K562 (cell line): Measurements from ENCODE around the gene DNMBP. TPM values are rescaled to one million over a fixed set of nuclear protein-coding genes. Genes with fewer than 3 reads are reported as not detected.

ENCODE experiments used
- ATAC-seq: fragments of 200-7000 bp; cut with Tn5 transposase; 3 replicates; pipeline ENCODE4 v1.9.1; 2020; ENCODE audit warnings: moderate library complexity
- BruUV-seq: library from RNA; stranded (reverse); fragments of 400-500 nt; replicated peaks from 2 replicates; lab custom pipeline; 2021; lab: Mats Ljungman, UMichigan
- CTCF ChIA-PET: fragments of 300-600 bp; formaldehyde crosslinking; extraction: SDS; loops from one replicate; lab custom pipeline; 2021; ENCODE audit warnings: low intra/inter-chr PET ratio; lab: Yijun Ruan, JAX
- POLR2A ChIA-PET: fragments of 300-600, 350-650 bp; sonication (Branson Sonifier 250); formaldehyde crosslinking; extraction: SDS; loops from one replicate; lab custom pipeline; 2021; ENCODE audit warnings: antibody characterized with exemption, inconsistent platforms; lab: Yijun Ruan, JAX
- DNase-seq, 4 experiments: peaks; one replicate each; pipeline versions ENCODE4 v3.0.0 to v3.0.0-alpha.2; 2011 to 2018; ENCODE audit warnings: low spot score in 3 of 4, mixed read lengths in 3 of 4; ENCODE audit errors: extremely low read depth in 1 of 4
- FAIRE-seq: peaks from 2 replicates; lab custom pipeline; 2011; peaks lifted over from hg19 to GRCh38; lab: Jason Lieb, UNC
- H2AFZ ChIP-seq: 2 replicates; pipeline ENCODE4 v1.6.0; 2011; ENCODE audit warnings: low read depth, low read length, control low read depth, inconsistent platforms
- H3K27ac ChIP-seq: fragments of 200-600 bp; 3 replicates; pipeline ENCODE4 v1.8.0; 2011; ENCODE audit warnings: low read depth, mild to moderate bottlenecking, control low read depth, inconsistent platforms, low read length, moderate library complexity, mixed read lengths; ENCODE audit errors: extremely low read depth
- H3K27me3 ChIP-seq, 2 experiments: fragments of 300-600 bp in 1 of 2; 2 replicates in 1 of 2; 3 replicates in 1 of 2; pipeline versions ENCODE4 v1.6.0 to v1.8.0; 2011; ENCODE audit warnings: inconsistent platforms in 2 of 2, low read length in 2 of 2, mild to moderate bottlenecking in 1 of 2, mixed read lengths in 1 of 2, moderate library complexity in 1 of 2; ENCODE audit not compliant: control insufficient read depth in 2 of 2, insufficient read depth in 2 of 2
- H3K36me3 ChIP-seq: fragments of 300-600 bp; 3 replicates; pipeline ENCODE4 v1.8.0; 2011; ENCODE audit warnings: mild to moderate bottlenecking, low read length, inconsistent platforms; ENCODE audit not compliant: control insufficient read depth, insufficient read depth
- H3K4me1 ChIP-seq, 2 experiments: fragments of 200-600 bp in 1 of 2; replicated peaks in 1 of 2; 2 replicates in 1 of 2; 3 replicates in 1 of 2; pipeline versions ENCODE4 v1.5.1 to v1.8.0; 2011; ENCODE audit warnings: inconsistent platforms in 2 of 2, low read length in 2 of 2, mild to moderate bottlenecking in 1 of 2, mixed read lengths in 1 of 2, moderate library complexity in 1 of 2; ENCODE audit not compliant: control insufficient read depth in 2 of 2, insufficient read depth in 2 of 2
- H3K4me2 ChIP-seq: 2 replicates; pipeline ENCODE4 v1.6.1; 2011; ENCODE audit warnings: low read length, control low read depth, inconsistent platforms, mixed read lengths; ENCODE audit not compliant: insufficient read depth
- H3K4me3 ChIP-seq: fragments of 200-600 bp; sonication (generic), shearing (Covaris generic); 2 replicates; pipeline ENCODE4 v1.5.1; 2016; ENCODE audit warnings: control low read depth, inconsistent platforms
- H3K79me2 ChIP-seq: fragments of 200-600 bp; 3 replicates; pipeline ENCODE4 v1.8.0; 2011; ENCODE audit warnings: low read length, inconsistent platforms; ENCODE audit not compliant: control insufficient read depth, insufficient read depth
- H3K9ac ChIP-seq, 2 experiments: 2 replicates each; pipeline versions ENCODE4 v1.6.0 to v1.6.1; 2011; ENCODE audit warnings: low read depth in 2 of 2, low read length in 2 of 2, control low read depth in 1 of 2, inconsistent platforms in 1 of 2, mild to moderate bottlenecking in 1 of 2, mixed read lengths in 1 of 2; ENCODE audit not compliant: insufficient read depth in 1 of 2
- H3K9me1 ChIP-seq: one replicate; pipeline ENCODE4 v1.6.0; 2011; ENCODE audit warnings: inconsistent platforms, mild to moderate bottlenecking, low read length, moderate library complexity; ENCODE audit not compliant: control insufficient read depth, insufficient read depth
- H3K9me3 ChIP-seq: replicated peaks from 2 replicates; pipeline ENCODE4 v1.5.1; 2011; ENCODE audit warnings: low read depth, low read length, inconsistent platforms; ENCODE audit not compliant: control insufficient read depth, insufficient read depth
- H4K20me1 ChIP-seq: replicated peaks from 2 replicates; pipeline ENCODE4 v1.6.1; 2011; ENCODE audit warnings: low read length, inconsistent platforms, mixed read lengths; ENCODE audit not compliant: control insufficient read depth, insufficient read depth
- BRD4 ChIP-seq: fragments of 200-600 bp; sonication (generic); IDR thresholded peaks from 2 replicates; pipeline ENCODE4 v1.6.1; 2017; ENCODE audit warnings: inconsistent platforms
- CREB3 ChIP-seq: fragments of 450-650 bp; conservative IDR thresholded peaks from 2 replicates; pipeline ENCODE4 v1.6.1; 2016; ENCODE audit warnings: missing genetic modification characterization, low read depth, mild to moderate bottlenecking, missing compliant biosample characterization, moderate library complexity
- ERF ChIP-seq: fragments of 450-650 bp; formaldehyde crosslinking; IDR thresholded peaks from 2 replicates; pipeline ENCODE4 v1.4.0; 2020; ENCODE audit warnings: mild to moderate bottlenecking, mixed read lengths
- EWSR1 ChIP-seq: fragments of 450-650 bp; IDR thresholded peaks from 2 replicates; pipeline ENCODE4 v1.6.1; 2018; ENCODE audit warnings: borderline replicate concordance, mild to moderate bottlenecking, low read depth, moderate library complexity; ENCODE audit not compliant: partially characterized antibody
- GABPA ChIP-seq: fragments of 200-800 bp; sonication (Bioruptor generic); conservative IDR thresholded peaks from 2 replicates; pipeline ENCODE4 v1.6.1; 2016; ENCODE audit warnings: low read depth, missing genetic modification characterization, missing compliant biosample characterization
- SNAPC5 ChIP-seq: fragments of 250-450 bp; sonication (Bioruptor Pico); IDR thresholded peaks from 2 replicates; pipeline ENCODE4 v1.8.0; 2021; ENCODE audit warnings: moderate library complexity, mild to moderate bottlenecking, inconsistent platforms
- TOE1 ChIP-seq, 2 experiments: fragments of 450-650 bp in 1 of 2; sonication (generic) in 1 of 2; formaldehyde crosslinking in 1 of 2; IDR thresholded peaks; 2 replicates each; pipeline versions ENCODE4 v1.7.1 to v1.8.0; 2016 to 2022; ENCODE audit warnings: borderline replicate concordance in 2 of 2, mild to moderate bottlenecking in 2 of 2, antibody characterized with exemption in 1 of 2, inconsistent platforms in 1 of 2, low read depth in 1 of 2, missing genetic modification reagents in 1 of 2, moderate library complexity in 1 of 2
- WGBS: fragments of 100-300 bp; shearing (Covaris generic); methylation state at CpG from one replicate; pipeline ENCODE4 v1.1.6; 2016; ENCODE audit warnings: low coverage, mixed read lengths; ENCODE audit not compliant: insufficient coverage; ENCODE audit errors: missing lambda C conversion rate; 5-methylcytosine and 5-hydroxymethylcytosine counted together
- in situ Hi-C: fragments of 300-500 bp; cut with MboI; formaldehyde crosslinking; loops from 4 replicates; pipeline ENCODE4 v1.15.0; 2018; ENCODE audit warnings: inconsistent platforms, mixed read lengths
- intact Hi-C: fragments of 100-400 bp; cut with micrococcal nuclease; formaldehyde crosslinking; loops from 2 replicates; pipeline ENCODE4 v1.14.2; 2022
- polyA plus RNA-seq, 8 experiments: library from polyadenylated mRNA; depleted of rRNA in 4 of 8; stranded (reverse) in 5 of 8; unstranded in 3 of 8; fragments of >200 nt; fragmentation: Nextera tagmentation in 2 of 8; fragmentation: Illumina TruSeq in 1 of 8; extraction: Ambion mirVana in 2 of 8; extraction: Trizol in 1 of 8; gene quantifications; 2 replicates each; pipeline versions ENCODE4 v1.2.1 to v1.2.3, GENCODE V29; 2011 to 2014; ENCODE audit warnings: inconsistent platforms in 1 of 8, missing spikeins in 1 of 8
- total RNA-seq, 7 experiments: library from RNA; depleted of rRNA in 6 of 7; stranded (reverse); fragments of >200 nt in 6 of 7; fragmentation: Illumina TruSeq in 2 of 7; extraction: Trizol in 2 of 7; gene quantifications; 2 replicates each; pipeline versions ENCODE4 v1.2.1 to v1.2.3, GENCODE V29; 2011 to 2021; ENCODE audit warnings: low replicate concordance in 1 of 7

Gene DNMBP
- total and polyA plus RNA-seq, 9 of the 15 experiments (the other 6 are each of a cell fraction or from before 2014, with no cell fraction given), result 0.83 to 3.7 (median 2.2) TPM

DNA sequence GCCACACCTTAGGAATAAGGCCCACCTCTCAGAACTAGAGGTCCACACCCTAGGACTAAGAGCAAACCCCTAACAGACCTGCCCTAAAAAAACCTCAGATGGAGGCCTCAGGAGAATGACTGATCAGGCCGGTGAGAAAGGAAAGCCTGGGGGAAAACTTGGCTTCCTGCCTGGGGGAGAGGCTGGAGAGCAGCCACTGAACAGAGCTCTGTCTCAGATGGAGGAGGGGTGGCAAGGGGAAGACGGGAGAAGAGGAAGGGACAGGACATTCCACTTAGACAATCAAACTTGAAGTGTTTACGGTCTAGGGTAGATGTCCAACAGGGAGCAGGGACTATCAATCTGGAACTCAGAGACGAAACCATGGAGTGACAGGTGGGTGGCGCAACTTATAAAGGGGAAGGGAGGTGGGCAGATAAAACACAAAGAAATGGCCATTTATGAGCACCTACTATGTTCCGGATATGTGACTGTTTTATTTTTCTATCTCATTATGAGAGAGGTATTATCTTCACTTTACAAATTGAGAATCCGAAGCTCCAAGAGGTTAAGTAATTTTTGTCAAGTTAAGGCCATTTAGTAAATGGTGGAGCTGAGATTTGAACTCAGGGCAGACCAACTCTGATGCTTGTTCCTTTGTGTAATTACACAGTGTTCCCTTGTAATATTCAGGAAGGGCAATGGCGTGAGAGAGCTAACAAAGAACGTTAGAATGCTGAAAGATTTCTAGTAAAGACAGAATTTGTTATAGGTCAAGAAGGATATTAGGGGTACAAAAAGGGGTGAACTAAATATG is 82.6 kb downstream of the DNMBP start:
- no peak overlapping the region for H3K4me3 ChIP-seq
- intact Hi-C loops, result no loop called here
- no peak overlapping the region for H3K4me2 ChIP-seq
- H2AFZ ChIP-seq, result no peak overlapping the region
- no peaks in the 10 kb centered on the region for H3K36me3 ChIP-seq
- no peak for FAIRE-seq
- no TSS peak for BruUV-seq
- no peaks in the 10 kb centered on the region; a peak in 1 of 5 replicates for H3K4me1 ChIP-seq
- no peak overlapping the region for H3K27ac ChIP-seq
- no peak overlapping the region for H3K9ac ChIP-seq
- CTCF ChIA-PET, result no interaction called here
- no peak for TF ChIP-seq EWSR1
- TF ChIP-seq ERF (CRISPR knock-in tag), result no peak
- TF ChIP-seq CREB3 (tag), result no peak
- no peak for TF ChIP-seq SNAPC5 (CRISPR knock-in tag)
- TF ChIP-seq TOE1 (IDR thresholded peaks at IDR 0.05; ENCODE audit: borderline replicate concordance), result no peak
- no peak for TF ChIP-seq TOE1 (CRISPR knock-in tag; IDR thresholded peaks at IDR 0.05; ENCODE audit: borderline replicate concordance, low read depth)
- TF ChIP-seq BRD4, result no peak
- TF ChIP-seq GABPA, result no peak
- TF ChIP-seq, all 486 proteins: peak for 0
- H3K79me2 ChIP-seq, result no peaks in the 10 kb centered on the region
- DNase-seq (no peak), ATAC-seq (no peak)
- no peaks in the 10 kb centered on the region for H4K20me1 ChIP-seq
- no peaks in the 10 kb centered on the region for H3K27me3 ChIP-seq
- in situ Hi-C loops, result no loop called here
- H3K9me1 ChIP-seq, result no peaks in the 10 kb centered on the region
- H3K9me3 ChIP-seq, result no peaks in the 10 kb centered on the region
- POLR2A ChIA-PET, result interaction anchor here (0.5 kb wide), 1 partner anchor 44 kb away, joined by 3 read pairs; no protein-coding TSS in a partner anchor
- WGBS, result 49% methylated on average over 8 of the region's 9 CpGs
